GM12872 (cell line): ENCODE measurements around the gene SCO2.
A peak's percentile ranks its signal among the peaks of the same experiment; 100 is the strongest.

Source experiments
- CTCF ChIP-seq: IDR thresholded peaks from 3 replicates; pipeline ENCODE4 v1.5.1; 2011; ENCODE audit warnings: low read depth, mild to moderate bottlenecking, low read length, moderate library complexity; ENCODE audit not compliant: insufficient read depth

The SCO2 gene

GRCh38 chr22:50569041-50569459 is 43.7 kb upstream of the SCO2 start:
- TF ChIP-seq CTCF: no peak

- TF ChIP-seq CTCF: no peak
Measured at GRCh38 chr22:50568626-50569025, 43.2 kb upstream of the SCO2 start.

- TF ChIP-seq CTCF: no peak
Measured at GRCh38 chr22:50567721-50568252, 42.4 kb upstream of the SCO2 start.

GRCh38 chr22:50564289-50564688 is 38.9 kb upstream of the SCO2 start:
- TF ChIP-seq CTCF: no peak

- no peak for TF ChIP-seq CTCF
Measured at GRCh38 chr22:50563413-50564160, 38.2 kb upstream of the SCO2 start.

GRCh38 chr22:50562523-50563412 is 37.4 kb upstream of the SCO2 start, which contains the start of gene SYCE3:
Gene SYCE3 (minus strand): TSS chr22:50562919. CDS start chr22:50556405, 6,514 bp downstream.
- TF ChIP-seq CTCF: peak; percentile 89

- TF ChIP-seq CTCF: no peak
Measured at GRCh38 chr22:50561401-50562358, 36.3 kb upstream of the SCO2 start.
